ENCODE results near the gene DNAAF8. TPM values are rescaled to one million over a fixed set of nuclear protein-coding genes. Genes with fewer than 3 reads are reported as not detected.

DNAAF8 gene
- total RNA-seq, 1 donor from 2014 or later, result 1.7 TPM

DNA sequence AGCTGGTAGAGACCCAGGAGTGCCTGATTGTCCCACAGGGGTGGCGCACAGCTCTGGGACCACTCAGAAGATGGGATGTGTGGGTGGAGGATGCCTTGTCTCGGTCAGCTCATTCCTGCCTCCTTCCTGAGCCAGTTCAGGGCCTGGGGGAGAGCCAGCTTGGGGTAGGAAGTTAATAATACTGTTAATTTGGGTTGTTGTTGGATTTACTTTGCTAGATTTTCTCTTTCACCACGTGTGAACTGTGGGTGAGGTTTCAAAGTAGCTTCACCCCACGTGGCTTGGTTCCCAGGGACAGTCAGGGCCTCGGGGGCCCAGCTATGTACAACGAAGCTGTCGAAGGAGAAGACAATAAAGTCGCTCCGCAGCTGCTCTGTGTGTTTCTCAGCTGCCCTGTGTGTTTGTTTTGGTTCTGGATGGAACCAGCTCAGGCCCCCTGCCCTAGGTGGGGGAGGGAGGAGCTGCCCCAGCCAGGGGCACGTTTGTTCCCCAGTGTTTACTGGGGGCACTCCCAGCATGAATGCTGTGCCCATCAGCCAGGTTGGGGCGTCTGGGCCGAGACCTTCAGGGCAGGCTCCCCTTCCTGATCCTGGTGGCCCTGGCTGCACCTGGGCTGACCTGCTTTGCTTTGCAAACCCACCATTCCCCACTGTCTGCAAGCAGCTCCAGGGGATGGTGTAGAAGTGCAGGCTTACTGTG lies 38.7 kb upstream of the DNAAF8 start:
- no peak for DNase-seq

DNA sequence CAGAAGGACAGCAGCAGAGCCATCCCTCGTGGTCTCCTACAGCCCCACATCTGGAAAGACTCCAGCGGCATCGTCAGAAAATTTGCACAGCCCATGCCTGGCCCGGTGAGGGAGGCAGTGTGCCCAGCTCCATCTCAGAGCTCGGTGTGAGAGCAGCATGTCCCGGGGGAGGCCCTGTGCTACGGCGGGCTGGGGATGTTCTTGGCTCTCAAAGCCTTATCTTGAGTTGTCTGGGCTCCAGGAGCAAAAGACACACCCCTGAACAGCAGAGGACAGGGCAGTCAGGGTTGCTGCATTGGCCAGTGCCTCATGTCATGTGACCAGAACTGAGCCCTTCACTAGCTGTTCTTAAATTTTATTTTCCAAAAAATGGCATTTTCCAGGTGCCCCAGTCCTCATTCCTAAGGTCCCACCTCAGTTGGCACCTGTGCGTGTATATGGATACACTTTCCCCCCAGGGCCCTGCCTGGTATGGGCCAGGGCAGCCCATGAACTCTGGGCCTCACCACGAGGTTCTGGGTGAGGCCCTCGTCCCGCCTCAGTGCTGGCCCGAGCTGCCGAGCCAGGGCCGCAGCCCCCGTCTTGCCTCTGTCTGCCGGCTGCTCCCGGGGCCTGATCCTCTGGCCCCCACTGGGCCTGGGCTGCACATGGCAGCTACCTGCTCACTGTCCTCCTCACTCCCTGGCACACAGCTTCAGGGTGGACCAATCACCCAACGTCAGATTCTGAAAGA lies 38.0 kb upstream of the DNAAF8 start:
- DNase-seq, result no peak

DNA sequence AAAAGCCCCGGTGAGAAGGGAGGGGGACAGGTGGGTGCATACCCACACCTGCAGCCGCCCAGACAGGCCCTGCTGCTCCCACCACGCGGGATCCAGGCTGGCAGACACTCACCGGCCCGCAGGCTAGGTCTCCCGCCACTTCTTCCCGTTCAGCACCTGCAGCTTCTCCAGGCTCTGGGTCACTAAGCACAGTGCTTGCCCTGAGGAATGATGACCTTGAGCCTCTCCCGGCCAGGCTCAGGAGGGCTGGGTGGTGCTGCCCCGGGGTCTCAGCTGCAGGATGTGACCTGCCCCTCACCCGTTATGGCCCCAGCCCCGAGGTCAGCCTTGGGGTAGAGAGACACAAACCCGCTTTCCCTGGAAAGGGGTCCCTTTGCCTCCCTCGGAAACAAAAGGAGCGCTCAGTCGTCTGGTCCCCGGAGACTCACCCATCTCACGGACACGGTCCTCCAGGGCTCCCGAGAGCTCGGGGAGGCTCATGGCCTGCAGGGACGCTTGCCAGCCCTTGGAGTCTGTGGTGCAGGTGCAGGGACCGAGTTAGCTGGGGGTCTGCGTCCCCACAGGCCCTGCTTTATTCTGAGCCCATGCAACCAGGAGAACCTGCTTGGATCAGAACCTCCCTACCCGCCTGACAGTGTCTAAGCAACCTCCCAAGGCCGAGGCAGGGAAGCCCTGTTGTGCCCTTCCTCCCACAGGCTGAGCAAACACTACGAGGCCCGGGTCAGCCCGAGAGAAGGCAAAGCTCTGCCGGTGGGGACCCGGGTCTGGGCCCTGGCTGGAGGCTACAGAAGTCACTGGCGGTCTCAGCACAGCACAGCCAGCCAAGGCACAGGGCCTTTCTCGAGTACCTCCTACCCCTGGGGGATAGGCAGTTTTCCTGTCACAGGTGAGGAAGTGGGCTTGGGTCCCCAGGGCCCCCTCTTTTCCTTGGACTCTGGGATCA lies 37.2 kb upstream of the DNAAF8 start:
- DNase-seq, result no peak

DNA sequence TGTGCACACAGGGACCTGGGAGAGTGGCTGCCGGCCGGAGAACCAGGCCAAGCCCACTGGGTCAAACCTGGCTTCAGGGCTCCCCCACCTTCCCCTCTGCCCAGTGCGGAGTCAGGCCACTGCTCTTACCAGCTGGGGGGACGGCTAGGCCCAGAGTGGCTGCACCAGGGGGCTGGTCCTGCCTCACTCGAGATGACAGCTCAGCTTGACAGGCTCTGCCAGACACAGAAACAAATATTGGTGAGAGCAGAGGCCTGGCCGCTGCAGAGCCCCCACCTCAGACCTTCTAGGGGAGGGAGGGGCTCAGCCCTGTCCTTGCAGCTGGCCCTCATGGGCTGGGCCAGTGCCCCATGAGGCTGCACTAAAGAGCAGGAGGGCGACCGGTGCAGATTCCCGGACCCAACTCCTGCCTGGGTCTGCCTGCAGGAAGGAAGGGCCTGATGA lies 36.5 kb upstream of the DNAAF8 start:
- no peak for DNase-seq

DNA sequence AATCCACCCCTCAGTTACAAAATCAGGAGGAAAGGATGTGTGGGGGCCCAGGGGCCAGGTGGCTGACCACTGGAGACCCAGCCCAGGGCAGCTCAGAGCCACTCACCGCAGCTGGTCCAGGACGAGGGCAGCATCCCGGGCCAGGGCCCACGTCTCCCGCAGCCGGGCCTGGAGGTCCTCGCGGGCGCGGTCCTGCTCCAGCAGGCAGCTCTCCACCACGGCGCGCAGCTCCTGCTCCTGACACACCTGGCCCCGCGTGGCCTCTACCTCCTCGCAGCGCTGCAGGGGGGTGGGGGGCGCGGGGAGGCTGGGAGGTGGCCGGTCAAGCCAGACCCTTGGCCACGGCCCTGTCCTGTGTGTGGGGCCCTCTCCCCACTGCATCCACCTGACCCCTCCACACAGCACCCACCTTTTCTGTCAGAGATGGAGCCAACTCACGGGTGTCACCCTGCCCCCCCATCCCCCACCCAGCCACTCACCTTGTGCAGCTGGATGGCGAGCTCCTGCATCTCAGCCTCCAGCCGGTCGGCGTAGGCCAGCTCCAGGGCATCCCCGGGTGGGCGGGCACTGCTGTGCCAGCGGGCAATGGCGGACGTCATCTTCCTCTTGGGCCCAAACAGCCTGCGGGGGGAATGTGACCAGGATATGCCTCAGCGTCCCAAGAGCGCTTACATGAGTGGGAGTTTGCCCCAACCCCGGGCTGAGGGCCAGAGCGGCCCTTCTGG lies 35.9 kb upstream of the DNAAF8 start:
- DNase-seq, result no peak

DNA sequence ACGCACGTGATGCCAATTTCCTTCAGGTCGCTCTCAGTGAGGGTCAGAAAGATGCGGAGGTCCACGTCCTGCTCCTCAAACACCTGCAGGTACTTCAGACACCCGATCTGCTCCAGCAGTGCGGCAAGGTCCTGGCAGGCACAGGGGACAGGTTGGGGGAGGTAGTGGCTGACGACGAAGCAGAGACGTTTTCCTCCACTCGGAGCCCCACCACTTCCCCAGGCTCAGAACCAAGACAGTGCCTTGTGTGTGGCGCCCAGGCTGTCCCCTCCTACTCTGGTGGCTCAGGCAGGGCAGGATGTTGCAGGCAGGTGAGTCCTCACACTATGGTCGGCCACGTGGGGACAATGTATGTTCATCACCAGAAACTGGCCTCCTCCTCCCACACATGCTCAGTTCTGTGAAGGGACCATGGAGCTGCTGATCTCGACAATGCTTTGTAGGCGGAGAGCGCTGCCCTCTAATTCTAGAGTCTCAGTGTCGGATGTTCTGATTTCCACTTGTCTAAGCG lies 35.2 kb upstream of the DNAAF8 start:
- no peak for DNase-seq

DNA sequence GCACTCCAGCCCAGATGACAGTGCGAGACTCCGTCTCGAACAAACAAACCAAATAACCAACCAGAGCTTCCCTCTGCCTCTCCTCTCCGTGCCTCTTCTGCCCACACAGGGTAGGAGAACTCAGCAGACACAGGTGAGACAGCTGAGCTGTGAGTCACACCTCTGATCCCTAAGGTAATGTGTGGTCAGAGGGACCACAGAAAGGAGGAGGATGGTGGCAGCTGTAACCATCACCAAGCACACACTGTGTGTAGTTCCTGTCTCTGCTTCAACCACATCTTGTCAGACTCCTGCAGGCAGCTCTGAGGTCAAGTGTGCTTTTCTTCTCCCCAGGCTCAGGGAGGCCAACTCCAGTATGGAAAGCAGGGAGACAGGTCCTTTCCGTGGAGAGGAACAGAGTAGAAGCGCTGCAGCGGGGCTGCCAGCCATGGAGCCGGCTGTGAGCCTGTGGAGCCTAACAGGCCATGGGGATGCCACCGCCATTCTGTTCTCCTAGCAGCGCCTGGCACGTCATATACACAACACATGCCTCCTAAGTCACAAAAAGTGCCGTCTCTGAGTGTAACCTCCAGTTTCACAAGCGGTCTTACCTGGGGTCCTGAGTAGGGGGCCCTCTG lies 33.8 kb upstream of the DNAAF8 start:
- no peak for DNase-seq

DNA sequence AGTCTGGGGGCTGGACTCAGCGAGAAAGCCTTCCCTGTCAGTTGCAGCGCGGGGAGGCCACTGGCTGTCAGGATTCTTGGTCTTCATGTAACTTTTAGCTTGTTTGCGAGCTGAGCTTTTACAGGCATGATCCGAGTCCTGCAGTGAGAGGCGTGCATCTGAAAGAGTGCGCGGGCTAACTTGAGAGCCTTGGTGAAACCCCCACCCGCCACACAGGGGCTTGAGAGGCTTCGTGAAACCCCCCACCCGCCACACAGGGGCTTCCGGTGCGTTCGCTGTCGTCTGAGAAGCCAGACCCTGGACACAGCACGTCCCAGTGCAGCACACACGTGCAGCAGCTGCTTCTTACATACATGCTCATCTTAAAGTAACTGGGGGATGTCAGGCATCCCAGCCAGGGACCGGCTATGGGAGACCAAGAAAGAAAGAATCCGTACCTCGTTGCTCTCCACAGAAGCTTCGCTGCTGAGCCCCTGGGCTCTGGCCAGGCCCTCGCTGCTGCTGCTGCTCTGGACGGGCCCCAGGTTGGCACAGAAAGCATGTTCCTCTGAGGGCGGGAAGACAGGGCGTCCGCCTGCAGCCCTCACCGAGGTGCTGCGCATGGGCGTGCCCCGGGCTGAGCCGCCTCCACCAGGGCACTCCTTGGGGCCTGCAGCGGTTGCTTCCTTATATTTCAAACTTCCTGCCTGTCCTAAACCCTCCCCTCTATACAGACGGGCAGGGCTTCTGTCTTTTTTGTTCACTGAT lies 33.2 kb upstream of the DNAAF8 start:
- DNase-seq, result no peak

DNA sequence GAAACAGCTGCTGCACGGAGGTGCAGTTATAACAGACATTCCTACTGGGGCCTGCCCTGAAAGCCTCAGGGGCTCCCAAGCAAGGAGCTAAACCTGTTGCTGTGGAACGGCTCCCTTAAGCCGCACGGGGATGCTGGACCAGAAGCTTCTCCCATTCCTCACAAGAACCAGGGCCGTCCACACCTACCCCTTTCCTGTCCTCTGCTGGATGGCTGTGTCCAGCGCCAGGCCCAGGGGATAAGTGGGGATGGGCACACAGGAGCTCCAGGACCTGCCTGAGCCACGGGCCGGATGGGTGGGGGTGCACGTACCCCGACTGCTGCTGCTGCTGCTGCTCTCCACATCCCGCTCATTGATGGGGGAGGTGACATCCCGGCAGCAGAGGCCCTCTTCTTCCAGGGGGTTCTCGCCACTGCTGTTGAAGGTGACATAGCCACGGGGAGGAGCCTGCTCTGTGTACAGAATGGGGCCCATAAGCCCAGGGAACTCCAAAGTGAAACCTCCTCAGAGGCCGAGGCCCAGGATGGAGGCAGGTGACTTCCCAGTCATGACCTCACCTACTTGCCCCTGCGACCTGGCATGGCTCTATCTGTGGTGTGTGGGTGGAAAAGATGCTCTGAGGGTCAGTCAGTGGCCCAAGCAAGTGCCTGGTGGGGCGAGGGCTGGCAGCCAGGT lies 32.4 kb upstream of the DNAAF8 start:
- DNase-seq, result no peak

DNA sequence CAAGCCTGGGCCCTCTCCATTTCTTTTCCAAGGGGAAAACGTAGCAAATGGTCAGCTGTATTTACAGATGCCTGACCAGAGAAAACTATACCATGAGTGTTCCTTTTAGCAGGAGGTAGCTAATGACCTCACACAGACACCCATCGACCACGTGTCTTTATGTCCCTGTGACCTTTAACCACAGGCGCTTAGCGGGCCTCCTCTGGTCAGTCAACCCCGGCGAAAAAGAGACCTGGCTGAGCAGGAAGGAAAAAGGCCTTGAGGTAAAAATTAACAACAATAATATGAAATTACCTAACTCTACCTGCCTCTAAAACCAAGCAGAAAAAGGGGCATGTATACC lies 31.9 kb upstream of the DNAAF8 start:
- no peak for DNase-seq

DNA sequence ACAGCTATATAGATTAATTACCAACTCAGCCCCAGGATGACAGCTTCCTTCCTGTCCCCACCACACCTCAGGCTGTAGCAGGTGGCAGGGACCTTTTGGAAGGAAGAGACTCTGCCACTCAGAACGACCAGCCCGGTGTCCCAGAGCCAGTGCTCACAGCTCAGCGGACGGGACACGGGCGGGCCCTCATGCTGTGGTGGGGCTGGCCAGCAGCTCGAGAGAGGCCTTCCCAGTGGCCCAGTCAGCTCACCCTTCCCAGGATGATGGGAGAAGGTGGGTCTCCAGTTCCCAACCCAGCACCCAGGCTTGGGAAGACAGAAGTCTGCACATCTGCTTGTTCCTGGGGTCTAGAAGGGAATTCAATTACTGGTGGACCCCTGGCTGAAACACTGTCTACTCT lies 30.4 kb upstream of the DNAAF8 start:
- DNase-seq, result no peak

DNA sequence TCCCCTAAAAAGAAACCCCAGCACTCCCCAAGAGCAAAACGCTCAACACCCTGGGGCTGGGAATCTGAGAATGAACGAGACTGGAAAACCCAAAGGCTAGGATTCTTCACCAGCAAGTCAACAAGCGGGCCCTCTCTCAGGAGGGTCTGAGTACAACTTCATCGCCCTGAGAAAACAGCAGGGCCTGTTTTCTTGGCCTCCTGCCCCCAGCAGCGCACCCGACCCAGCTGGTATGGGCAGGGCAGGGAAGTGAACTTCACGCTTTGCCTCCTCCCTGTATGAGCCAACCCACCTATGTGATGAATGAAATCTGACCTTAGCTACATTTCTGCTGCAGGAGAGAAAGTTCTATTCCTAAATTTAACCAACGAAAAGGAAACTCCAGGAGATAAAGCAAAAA lies 29.8 kb upstream of the DNAAF8 start:
- no peak for DNase-seq

DNA sequence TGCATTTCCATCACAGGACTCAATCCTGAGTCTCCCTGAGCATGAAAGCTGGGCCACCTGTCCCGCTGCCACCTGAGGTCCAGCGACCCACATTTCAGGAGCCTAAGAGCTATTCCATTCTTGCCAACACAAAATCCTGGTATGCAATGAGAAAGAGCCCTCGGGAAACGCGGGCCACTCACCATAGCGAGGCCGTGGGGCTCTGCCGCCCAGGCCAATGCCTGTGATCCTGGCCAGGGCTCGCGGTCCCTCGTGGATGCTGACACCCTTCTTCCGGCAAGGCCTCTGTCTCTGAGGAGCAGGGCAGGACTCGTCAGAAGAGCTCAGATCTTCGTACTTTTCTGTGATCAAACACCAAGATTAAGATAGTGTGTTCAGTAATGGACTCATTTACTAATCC lies 29.4 kb upstream of the DNAAF8 start:
- DNase-seq, result no peak

DNA sequence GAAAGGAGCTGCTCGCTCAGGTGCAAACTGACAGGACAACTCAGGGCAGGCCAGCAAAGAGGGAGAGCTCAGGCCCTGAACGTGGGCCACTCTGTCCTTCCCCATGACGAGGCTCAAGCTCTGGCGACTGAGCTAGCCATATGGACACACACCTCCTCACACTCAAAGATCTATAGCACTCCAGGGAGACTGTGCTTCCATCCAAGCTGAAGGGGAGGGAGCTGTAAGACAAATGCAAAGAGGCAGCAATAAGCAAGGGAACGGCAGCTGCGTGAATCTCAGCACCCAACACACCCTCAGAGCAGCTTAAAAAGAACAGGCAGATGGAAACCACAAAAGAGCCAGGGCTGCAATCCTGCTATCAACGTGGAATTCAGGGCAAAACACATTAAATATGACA lies 27.5 kb upstream of the DNAAF8 start:
- DNase-seq, result no peak

DNA sequence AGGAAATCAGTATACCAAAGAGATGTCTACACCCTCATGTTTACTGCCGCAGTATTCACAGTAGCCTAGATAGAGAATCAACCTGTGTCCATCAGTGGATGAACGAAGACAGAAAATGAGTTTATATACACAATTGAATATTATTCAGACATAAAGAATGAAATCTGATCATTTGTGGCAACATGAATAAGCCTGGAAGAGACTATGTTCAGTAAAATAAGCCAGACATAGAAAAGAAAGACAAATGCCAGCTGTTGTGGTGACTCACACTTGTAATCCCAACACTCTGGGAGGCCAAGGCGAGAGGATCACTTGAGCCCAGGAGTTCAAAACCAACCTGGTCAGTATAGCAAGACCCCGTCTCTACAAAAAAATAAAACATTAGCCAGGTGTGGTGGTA lies 24.9 kb upstream of the DNAAF8 start:
- DNase-seq, result no peak

DNA sequence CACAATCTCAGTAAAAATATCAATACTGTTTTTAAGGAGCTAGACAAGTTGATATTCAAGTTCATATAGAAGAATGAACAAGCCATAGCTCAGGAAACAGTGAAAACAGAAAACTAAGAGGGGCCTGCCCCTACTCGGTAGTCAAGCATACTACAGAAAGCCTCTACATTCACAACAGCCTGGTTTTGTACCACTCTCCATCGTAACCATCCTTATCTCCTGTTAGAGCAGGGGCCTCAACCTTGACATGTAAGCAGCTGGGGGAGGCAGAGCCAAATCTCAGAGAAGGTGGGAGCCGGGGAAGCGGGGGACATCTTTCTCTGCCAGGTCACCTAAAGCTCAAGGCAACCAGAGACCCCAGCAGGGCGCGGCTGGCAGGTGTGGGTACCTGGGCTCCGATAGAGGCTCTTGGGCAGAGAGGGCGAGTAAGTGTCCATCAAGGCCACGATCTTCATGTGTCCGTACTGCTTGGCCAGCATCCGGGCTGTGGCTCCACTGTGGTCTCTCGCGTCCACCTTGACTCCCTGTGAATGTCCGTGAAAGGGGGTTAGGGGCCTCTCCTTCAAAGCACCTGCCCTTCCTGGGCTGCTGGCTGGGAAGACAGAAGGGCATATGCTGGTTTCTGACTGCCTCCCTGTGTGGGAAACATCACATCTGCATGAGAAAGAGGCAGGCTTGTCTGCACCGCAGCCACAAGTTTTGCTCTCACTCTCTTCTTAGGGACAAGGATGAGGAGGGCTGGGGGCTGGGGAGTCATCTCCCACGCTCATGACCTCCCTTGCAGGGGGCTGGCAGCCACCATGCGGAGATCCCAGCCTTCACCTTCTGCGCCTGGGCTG lies 20.5 kb upstream of the DNAAF8 start:
- no peak for DNase-seq

DNA sequence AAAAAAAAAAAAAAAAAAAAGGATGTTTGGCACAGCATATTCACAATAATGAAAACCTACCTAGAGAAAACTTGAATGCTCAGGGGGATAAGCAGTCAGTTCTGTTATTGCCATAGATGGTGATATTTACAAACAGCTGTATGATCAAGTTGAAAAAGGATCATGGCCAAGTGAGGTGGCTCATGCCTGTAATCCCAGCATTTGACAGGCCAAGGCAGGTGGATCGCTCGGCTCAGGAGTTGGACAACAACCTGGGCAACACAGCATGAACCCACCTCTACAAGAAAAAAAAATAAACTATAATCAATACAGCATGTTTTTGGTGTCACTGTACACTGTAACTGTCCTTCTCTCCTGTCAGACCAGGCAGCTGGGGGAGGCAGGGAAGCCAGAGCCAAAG lies 19.3 kb upstream of the DNAAF8 start:
- no peak for DNase-seq

DNA sequence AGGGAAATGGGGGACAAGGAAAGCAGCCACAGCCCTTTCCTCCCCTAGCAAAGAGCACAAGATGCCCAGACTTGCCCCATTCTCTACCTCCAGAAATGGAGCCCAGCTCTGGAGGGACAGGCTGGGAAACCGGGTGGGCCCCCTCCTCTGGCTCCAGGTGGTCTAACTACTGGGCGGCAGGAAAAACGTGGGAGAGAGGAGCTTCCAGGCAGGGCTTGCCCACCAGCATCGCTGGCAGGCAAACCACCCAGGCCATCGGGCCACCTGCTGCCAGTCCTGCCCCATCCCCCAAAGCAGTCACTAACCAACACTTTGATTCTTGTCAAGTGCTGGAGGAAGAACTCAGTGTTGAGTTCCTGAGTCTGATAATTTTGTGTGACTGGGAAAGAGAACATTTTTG lies 15.9 kb upstream of the DNAAF8 start:
- DNase-seq, result no peak

DNA sequence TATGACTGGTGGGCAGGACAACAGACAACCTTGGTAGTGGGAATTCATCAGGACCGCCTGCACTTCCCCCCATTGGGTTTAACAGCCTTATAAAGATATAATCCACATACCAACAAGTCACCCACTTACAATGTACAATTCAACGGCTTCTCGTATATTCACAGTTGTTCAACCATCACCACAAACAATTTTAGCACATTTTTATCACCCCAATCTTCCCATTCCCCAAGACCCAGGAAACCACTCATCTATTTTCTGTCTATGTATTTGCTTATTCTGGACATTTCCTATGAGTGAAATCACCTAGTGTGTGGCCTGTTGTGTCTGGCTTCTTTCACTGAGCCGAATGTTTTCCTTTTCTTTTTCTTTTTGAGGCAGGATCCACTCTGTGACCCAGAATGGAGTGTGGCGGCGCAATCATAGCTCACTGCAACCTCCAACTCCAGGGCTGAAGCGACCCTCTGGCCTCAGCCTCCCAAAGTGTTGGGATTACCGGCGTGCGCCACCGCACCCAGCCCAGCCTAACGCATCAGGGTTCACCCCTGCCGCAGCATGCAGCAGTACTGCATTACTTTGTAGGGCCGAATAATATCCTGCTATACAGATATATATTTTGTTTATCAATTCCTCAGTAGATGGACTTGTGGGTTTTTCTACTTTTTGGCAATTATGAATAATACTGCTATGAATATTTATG lies 11.1 kb upstream of the DNAAF8 start:
- no peak for DNase-seq
